Stimulated activated CD4-positive, alpha-beta T cell treated with anti-CD3 and anti-CD28 coated beads, Interleukin-12 subunit alpha, Interleukin-12 subunit beta, amount 100 ng/mL, for 48 hours (primary cell): ENCODE results near the gene AGBL1.
"Not testable (repeated sequence)": the region's sequence is repeated elsewhere in the genome, so short reads cannot be mapped to it uniquely, and the experiment has no call there.

ENCODE experiments used
- DNase-seq, 3 donors: peaks; one replicate each; pipeline ENCODE4 v3.0.0-alpha.2; 2020; ENCODE audit warnings: low read depth in 2 of 3, low spot score in 1 of 3

Gene AGBL1

DNA sequence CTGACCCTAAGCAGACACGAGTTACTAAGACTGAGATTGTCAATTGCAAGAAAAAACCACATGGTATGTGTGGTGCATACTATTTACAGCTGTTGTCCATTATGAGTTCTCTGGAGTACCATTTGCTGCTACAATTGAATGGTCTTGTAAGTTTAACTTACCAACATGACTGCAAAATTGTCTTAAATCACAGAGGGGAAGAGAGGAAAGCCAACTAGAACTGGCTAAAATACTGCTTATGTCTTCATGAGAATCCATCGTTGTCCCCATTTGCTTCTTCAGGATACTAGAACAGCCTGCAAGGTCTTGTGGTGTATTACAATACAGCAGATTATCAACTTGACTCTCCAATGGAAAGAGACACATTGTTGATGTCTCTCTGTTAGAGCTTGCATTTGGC is 313.2 kb downstream of the AGBL1 start:
- no peak for DNase-seq

DNA sequence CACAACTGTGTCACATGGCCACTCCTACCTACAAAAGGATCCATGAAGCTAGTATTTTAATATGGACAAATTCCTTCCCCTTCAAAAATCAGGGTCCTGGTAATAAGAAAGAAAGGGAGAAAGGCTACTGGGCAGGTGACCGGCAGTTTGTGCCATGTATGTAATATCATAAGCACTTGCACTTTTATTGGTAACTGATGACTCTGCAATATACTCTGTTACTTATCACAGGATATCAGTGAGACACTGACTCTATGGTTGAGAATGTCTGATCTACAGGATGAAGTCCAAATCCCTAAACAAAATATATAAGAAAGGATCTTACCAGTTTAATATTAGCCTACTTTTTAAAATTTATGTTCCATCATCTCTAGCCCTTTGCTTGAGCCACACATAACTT is 315.2 kb downstream of the AGBL1 start:
- no peak for DNase-seq

DNA sequence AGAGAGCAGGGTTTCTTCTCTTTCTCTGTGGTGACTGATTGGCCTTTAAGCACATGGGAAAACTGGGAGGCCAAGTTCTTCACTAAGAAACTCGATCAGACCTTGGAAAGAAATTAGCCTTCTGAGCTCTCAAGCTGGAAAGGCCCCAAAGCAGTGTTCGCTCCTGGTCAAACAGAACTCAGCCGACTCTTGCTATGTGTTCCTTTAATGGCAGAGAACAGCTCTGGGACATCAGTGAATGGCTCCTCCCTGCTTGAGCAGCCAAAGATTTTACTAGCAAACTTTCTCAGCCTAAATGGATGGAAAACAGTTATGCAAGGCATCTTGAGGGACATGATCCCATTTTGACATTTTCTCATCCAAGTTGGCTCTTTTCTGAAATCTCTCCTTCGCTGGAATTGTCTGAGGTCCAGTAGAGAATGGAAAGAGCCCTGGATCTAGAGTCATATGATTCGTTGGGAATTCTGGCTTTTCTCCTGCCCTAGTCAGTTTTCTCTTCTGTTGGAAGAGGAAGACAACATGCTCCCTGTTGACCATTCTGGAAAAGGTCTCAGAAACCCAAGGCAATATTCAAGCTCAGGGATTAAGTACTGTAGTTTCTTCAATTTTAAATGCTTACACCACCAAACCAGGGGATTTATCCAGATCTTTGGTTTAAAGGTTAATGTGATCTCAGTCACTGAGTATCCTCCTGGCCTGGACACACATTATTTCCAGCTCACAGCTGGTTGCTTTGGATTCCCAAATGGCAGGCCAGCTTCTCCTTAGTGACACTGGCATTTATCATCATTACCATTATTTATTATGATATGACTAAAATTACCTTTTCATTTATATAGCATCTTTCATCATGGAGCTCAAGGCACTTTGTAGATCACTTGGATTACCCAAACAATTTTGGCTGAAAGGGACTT is 319.6 kb downstream of the AGBL1 start:
- DNase-seq: no peak

DNA sequence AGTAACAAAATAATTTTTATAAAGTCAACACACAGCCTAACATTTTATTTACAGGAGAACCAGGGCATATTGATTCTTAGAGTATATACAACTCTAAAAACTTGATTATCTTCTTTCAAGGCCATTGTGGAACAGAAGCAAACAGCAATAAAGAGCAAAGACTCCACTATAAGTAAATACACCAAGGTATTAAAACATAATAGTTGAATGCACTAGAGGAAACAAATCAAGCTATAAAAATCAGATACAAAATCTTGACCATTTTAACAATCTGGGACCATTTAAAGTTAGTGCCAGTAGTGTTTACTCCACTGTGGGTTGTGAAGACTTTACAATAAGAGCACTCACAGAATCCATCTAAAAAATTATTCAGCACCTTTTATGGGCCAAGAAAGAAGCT is 323.6 kb downstream of the AGBL1 start:
- no peak for DNase-seq

DNA sequence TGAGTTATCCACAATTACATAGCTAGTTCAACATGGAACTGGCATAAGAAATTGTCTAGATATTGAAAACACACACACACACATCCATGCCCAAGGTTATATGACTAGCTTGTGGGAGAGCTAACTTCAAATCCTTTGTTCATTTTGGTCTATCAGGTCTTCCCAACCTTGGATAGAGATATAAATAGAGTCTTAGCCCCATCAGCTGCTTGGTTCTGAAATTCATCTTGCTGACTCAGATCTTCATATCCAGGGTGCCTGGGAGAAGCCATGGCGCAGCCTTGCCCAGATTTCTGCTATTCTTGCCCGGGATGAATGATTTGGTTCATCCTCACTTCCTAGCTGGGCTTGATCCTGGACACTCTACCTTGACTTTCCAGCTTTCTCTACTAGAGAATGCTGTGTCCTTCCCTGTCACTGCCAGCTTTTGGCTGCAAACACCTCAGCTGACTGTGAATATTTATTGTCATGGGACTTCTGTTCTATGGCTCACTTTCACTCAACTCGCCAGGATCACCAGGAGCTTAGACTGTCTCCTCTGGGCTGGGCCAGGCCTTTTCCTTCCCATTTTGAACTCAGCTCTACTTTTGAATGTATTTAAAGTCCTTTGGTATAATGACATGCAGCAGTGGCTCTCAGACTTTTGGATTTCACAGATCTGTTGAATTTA is 324.4 kb downstream of the AGBL1 start:
- DNase-seq: no peak

DNA sequence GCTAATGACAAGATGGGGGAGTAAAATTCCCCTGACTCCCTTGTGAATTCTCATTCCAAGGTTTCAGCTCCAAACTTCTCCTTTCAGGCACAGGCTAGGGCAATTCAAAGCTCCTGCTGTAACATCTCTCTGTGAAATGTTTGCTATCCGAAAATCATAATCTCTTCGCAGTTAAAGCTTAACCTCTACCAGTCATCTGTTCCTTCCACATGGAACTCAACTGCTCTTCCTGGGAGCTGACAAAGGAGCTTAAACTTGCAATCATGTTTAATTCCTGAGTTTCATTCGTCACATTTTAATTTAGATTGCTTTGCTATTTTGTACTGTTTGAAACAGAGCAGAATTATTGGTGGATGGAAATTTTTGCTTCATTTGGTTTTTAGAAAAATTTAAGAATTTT is 328.6 kb downstream of the AGBL1 start:
- DNase-seq: no peak

DNA sequence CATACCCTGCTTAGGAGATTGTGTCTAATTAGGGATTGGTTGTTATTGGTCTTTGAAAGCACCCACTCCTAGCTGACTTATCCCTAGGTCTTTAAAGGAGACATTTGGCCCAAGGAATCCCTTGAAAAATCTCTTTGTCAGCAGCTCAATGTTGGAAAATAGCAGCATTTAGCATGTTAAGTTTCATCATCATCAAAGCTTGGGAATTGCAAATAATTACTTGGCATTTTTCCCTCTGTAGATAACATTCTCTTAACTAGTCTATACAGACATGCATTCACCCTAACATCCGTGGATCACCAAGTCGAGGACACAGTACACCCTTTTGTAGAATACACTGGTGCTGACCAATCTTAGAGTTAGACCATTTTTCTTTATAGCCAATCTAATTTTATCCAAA is 332.2 kb downstream of the AGBL1 start:
- DNase-seq: no peak

DNA sequence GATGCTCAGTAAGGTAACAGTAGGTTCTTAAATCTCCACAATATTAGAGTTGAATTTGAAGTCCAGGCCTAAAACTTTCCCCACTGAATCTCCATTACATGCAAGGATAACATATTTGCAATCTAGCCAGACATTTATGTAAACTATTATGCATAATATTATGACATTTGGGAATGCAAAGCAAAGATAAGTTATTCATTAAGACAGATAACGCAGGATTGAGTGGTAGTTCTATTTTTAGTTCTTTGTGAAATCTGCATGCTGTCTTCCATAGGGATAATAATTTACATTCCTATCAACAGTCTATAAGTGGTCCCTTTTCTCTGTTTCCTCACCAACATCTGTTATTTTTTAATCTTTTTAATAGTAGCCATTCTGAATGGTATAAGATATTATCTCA is 333.5 kb downstream of the AGBL1 start:
- DNase-seq: no peak

DNA sequence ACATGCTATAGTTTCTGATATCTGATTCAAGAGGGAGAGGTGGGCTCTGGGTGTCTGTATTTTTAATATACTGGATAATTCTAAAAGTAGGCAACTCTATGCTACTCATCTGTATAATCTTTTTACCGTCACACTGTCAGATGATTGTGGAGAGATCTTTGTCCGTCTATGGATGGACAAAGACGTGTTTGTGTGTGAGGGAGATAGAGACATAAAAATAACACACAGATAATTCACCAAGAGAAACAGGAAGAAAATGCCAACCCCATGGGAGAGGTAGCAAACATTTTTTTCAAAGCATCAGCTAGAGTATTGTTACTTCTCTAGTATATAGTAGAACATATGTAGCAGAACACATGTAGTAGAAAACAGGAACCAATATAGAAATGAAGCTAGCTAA is 346.1 kb downstream of the AGBL1 start:
- no peak for DNase-seq

DNA sequence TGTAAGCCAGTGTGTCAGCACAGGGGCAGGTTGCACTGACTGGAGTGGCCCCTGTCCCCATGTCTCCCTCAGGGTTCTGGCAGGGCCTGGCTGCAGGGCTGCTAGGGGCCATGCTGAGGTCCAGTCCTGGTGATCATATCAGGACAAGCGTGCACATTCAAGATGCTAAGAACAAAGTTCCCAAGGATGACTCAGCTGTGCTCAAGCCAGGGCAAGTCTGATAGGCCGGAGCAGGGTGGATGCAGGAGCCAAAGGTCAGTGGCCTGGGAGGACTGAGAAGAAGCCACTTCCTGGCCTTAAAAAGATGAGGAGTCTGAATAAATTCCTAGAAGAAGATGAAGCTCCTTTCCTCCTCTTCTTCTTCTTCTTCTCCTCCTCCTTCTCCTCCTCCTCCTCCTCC is 353.2 kb downstream of the AGBL1 start:
- DNase-seq: no peak

DNA sequence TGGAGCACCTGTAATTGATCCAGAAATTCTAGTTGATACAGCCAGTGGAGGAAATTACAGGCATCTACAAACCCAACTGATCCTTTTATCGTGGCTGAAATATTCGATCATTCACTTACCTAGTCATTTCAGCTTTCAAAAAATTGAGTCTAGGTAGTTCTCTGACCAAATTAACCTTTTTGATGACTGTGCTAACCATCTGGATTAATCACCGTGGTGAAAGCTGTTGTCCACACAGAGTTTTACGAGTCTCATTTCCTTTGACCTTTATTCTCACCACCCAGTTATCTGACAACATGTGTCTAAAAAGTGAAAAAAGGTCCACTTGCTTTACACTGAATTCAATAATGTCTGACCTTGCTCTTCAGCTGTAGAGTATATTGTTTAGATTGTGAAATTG is 354.3 kb downstream of the AGBL1 start:
- no peak for DNase-seq

DNA sequence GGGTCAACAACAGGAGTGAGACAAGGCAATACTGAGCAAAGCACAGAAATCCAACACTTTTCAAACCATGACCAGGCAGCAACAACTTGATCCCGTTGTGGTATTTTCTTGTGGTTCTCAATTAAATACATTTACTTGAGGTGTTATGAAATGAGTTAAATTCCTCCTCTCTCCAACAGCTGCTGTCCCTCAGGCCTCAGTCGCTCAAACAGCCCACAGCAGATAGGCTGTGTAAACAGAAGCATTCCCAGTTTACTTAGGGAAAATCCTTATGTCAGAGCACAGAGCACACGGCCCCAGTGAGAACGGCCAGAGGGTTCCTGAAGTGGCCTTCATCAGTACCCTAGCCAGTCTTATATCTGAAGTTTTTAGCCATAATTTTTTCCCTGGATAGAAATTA is 359.9 kb downstream of the AGBL1 start:
- DNase-seq: no peak

DNA sequence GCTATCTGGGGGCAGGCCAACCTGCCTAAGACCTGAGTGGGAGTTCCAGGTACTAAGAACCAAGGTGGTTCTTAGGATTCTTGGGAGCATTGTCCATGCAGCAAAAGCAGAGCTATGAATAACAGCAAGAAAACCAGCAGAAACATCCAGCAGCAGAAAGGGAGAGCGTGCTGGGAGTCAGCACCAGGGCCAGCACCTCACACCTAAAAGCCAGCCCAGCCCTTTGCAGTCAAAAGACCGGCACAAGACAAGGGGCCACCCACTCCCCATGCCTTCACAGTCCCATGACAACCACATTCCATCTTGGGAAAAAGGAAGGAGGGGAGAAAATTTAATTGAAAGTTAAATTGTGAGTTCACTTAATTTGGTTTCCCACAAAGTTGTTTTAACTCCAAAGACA is 364.9 kb downstream of the AGBL1 start:
- DNase-seq: no peak

DNA sequence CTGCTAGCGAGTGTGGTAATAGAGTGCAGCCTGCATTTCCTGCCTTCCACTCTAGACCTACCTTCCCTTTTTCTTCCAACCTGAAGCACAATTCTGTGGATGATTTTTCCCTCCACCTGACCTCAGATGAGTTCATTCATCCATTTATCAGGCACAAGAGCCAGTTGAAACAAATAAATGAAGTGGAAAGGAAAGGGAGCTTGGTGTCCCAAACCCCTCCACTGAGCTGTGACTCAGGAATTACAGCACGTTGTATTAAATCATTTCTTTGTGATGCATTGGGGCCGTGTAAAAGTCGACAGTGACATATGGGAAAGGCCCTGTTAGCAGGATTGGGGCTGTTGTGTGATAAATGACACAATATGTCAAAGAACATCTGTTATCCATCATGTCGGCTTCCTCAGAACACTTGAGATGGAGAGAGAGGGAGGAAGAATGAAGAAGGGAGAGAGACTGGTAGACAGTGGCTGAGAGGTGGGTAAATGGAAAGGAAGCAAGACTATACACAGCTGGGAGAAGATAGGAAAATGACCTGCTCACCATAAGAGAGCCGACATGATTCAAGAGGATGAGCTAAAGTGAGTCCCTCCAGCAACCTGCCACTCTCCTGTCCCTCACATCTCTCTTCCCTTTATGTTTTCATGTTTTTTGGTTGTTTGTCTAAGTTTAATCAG is 366.0 kb downstream of the AGBL1 start:
- no peak for DNase-seq

DNA sequence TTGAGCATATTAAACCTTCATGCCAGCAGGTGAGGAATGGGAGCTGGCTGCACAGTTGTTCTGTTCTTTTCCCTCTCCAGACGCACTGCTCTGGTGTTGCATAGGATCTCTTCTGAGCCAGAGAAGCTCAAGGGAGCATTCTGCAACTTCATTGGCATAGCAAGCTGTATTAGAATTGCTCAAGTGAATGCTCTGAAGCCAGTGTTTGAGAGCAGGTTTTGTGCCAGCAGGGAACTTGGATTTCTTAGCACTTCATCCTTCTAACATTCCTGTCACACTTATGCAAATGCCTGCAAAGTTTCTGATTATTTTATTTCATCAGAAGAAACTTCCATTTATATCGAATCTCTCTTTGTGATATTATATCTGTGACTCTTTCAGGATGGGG is 366.6 kb downstream of the AGBL1 start:
- no peak for DNase-seq

DNA sequence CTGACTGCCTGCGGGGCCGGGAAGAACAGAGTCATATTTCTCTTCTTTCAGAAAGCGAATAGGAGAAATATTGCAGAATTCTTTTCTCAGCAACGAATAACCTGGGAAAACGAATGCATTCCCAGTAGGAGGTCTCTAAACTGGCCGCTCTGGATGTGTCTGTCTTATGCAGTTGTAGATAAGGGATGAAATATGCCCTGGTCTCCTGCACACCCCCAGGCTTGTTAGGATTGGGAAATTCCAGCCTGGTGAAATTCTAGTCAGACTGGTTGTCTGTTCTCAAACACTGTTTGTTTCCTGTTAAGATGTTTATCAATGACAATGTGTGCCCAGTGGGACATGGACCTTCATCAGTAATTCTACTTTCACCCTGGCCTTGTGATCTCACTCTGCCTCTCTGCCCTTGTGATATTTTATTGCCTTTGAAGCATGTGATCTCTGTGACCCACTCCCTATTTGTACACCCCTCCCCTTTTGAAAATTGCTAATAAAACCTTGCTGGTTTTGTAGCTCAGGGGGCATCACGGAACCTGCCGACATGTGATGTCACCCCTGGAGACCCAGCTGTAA is 385.9 kb downstream of the AGBL1 start:
- not testable (repeated sequence) for DNase-seq

DNA sequence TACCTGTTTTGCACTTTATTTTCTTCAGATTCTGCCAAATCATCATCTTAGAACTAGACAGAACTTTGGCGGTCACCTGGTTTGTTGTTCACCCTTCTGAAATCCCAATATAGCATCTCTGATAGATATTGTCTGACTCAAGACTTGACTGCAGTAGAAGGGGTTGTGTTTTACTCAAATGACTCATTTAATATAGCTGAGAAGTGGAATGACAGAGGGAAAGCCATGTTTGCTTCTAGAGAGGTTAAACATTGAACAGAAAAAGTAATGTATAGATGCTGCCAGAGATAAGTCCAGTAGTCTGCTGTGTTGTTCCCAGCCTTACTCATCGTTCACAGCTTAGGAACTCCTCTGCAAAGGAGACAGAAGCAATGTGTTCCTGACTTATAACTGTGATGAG is 402.0 kb downstream of the AGBL1 start:
- no peak for DNase-seq

DNA sequence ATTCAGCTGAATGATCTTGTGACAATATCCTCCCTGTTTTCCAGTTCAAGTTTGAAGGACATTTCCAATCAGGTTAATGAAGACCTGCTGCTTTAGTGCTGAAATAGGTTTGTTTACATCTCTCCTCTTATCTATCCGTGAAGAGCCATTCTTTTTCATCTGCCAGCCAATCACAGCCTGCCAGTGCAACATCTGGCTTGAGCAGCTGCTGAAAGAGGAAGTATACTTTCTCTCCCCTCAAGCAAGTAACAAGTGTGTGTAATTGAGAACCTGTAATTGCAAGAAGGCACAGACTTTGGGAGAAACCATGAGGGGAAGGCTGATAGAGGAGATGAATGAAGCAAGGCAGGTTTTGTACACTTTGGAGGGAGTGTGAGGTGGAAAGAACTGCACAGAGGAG is 404.3 kb downstream of the AGBL1 start:
- no peak for DNase-seq

DNA sequence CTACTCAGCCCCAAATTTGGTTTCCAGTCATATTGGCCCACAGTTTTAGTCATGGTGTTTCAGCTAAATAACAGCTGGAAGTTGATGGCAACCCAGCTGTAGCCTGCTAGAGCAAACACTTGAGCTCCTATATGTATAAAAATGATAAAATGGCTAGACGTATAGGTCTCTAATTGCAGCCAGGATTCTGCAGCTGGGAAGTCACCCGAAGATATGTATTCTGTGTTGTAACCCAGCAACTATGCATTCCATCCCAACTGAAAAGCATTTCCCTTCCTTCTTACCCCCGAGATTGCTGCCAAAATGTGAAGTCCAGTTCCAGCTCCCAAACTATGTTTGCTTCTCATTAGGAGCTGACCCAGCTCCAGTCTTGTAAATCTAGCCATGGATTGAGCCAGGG is 408.4 kb downstream of the AGBL1 start:
- no peak for DNase-seq

DNA sequence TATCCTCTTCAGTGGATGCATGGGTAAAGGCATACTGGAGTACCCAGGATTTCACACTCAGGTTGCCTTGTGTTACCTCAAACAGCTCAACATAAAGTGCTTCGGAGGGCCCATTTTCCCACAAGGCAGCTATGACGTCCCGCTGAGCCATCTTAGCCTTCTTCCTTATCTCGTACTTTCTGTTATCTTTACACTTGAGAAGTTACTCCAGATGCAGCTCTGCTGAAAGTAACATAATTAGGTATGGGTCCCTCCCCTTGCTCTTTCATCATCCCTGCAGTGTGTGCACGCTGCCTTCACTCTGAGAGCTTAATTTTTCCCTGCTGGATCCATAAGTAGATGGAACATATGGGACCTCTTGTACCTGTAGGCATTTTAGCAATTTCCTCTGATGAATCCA is 410.3 kb downstream of the AGBL1 start:
- no peak for DNase-seq

DNA sequence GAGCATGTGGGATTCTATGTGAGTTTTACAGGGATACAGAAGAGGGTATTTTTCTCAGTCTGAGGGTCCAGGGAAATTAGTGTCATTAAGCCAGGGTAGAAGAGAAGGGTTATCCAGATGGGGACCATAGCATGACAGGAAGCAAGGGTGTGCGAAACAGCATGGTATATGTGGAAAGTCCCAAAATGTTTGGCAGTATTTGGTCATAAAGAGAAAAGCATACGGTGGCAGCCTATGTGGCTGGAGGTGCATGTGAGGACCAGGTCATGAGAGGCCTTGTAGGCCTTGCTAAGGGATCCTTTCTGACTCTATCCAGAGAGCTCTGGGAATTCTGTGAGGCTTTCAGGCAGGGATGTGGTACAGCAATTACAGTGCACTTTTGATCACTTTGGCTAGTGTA is 411.4 kb downstream of the AGBL1 start:
- no peak for DNase-seq

DNA sequence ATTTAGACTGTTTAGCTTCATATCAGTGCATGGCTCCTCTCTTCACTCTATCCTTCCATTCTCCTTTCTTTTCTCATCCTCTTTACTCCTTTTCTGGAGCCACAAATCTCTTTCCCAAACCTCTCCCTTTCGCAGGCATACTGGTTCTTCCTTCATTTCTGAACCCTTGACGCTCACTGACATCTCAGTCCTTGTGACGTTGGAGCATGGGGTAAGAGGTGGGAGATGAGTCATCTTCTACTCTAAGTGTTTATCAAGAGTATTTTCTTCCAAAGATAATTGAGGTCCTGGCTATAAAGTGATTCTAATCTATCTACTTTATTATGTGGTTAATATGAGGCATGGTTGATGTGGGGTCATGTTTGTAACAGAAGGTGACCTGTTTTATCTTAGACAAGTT is 414.2 kb downstream of the AGBL1 start:
- no peak for DNase-seq
